Osteoblast (primary cell): ENCODE results near the gene MEIS1. TPM values are rescaled to one million over a fixed set of nuclear protein-coding genes. Genes with fewer than 3 reads are reported as not detected.

ENCODE experiments used
- DNase-seq: peaks from one replicate; pipeline ENCODE4 v3.0.0; 2011; ENCODE audit warnings: low spot score, mixed read lengths; ENCODE audit not compliant: insufficient read length; ENCODE audit errors: missing footprints
- H2AFZ ChIP-seq: 2 replicates; pipeline ENCODE4 v1.6.0; 2011; ENCODE audit warnings: mild to moderate bottlenecking, low read length
- H3K27ac ChIP-seq: 2 replicates; pipeline ENCODE4 v1.5.1; 2011; ENCODE audit warnings: mild to moderate bottlenecking, low read depth, low read length, moderate library complexity
- H3K27me3 ChIP-seq: 2 replicates; pipeline ENCODE4 v1.6.0; 2012; ENCODE audit warnings: mild to moderate bottlenecking, control low read depth, inconsistent platforms, low read length, moderate library complexity; ENCODE audit not compliant: insufficient read depth
- H3K36me3 ChIP-seq: 2 replicates; pipeline ENCODE4 v1.5.1; 2011; ENCODE audit warnings: mild to moderate bottlenecking, low read length, control low read depth, moderate library complexity; ENCODE audit not compliant: insufficient read depth
- H3K4me1 ChIP-seq: 2 replicates; pipeline ENCODE4 v1.5.1; 2011; ENCODE audit warnings: mild to moderate bottlenecking, low read length, control low read depth, moderate library complexity; ENCODE audit not compliant: insufficient read depth
- H3K4me2 ChIP-seq: 2 replicates; pipeline ENCODE4 v1.6.0; 2011; ENCODE audit warnings: mild to moderate bottlenecking, low read length; ENCODE audit not compliant: insufficient read depth
- H3K4me3 ChIP-seq: fragments of 200-600 bp; sonication (generic); 3 replicates; pipeline ENCODE4 v1.5.1; 2012; ENCODE audit warnings: mild to moderate bottlenecking, low read length, inconsistent platforms; ENCODE audit not compliant: insufficient read depth
- H3K79me2 ChIP-seq: 2 replicates; pipeline ENCODE4 v1.6.0; 2012; ENCODE audit warnings: mild to moderate bottlenecking, low read length, control low read depth, inconsistent platforms; ENCODE audit not compliant: insufficient read depth
- H3K9me3 ChIP-seq: 2 replicates; pipeline ENCODE4 v1.5.1; 2011; ENCODE audit warnings: low read depth, low read length, control low read depth
- H4K20me1 ChIP-seq: 2 replicates; pipeline ENCODE4 v1.6.0; 2012; ENCODE audit warnings: mild to moderate bottlenecking, low read length, control low read depth; ENCODE audit not compliant: insufficient read depth
- CTCF ChIP-seq: IDR thresholded peaks from 2 replicates; pipeline ENCODE4 v1.5.1; 2011; ENCODE audit warnings: mild to moderate bottlenecking, low read depth, low read length, moderate library complexity; ENCODE audit errors: extremely low read depth
- total RNA-seq: library from RNA; depleted of rRNA; stranded (reverse); fragments of >200 nt; gene quantifications from 2 replicates; pipeline ENCODE4 v1.2.3, GENCODE V29; 2012

MEIS1 gene
- total RNA-seq, 1 donor = 11.9 TPM

DNA sequence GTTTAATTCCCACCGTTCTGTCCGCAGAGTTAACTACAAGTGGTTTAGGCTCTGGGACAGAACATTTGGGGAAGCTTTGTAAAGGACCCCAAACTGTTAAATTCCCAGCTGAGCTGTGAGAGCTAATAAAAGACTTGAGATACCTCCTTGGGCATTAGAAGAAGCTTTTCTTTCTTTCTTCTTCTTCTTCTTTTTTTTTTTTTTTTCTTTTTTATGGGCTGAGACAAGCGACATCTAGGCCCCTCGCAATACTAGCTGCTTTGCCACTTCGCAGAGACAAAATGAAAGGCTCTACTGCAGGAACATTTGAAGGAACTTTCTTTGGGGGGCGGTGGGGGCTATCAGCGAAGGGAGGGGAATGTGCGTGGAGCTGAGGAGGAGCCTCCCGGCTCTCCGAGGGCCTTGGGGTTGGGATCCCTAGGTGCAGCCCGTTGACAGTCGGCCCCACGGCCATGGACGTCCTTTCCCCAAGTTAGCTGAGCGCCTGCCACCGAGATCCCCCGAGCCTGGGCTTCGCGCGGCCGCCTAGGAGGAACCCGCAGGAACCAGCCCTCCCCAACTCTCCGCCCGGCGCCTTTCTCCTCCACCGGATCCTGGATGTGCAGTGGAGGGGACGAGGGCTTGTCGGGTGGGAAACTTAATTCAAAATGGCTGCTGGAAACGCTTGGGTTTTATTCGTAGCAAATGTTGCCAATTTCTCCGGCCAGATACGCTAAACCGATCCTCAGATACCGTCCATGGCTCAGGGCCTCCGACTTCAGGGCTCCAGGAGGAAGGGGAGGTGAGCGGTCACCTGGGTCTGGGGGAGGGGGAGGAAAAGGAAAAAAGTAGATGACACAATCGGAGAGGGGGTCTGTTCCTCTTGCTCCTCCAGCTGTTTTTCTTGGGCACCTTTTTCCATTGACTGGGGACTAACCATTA is 4.2 kb downstream of the MEIS1 start:
- H3K36me3 ChIP-seq = peaks cover 17% of the 10 kb centered on the region
- no peak for TF ChIP-seq CTCF
- DNase-seq = peak; percentile 84
- H3K4me2 ChIP-seq = peak overlapping the region; percentile 100
- peak overlapping the region; percentile 89 for H2AFZ ChIP-seq
- no peaks in the 10 kb centered on the region for H3K9me3 ChIP-seq
- H3K79me2 ChIP-seq = peaks cover 51% of the 10 kb centered on the region
- H3K4me1 ChIP-seq = peaks cover 21% of the 10 kb centered on the region
- no peaks in the 10 kb centered on the region for H4K20me1 ChIP-seq
- no peaks in the 10 kb centered on the region for H3K27me3 ChIP-seq
- H3K4me3 ChIP-seq = peak overlapping the region; percentile 86
- peak overlapping the region; percentile 86 for H3K27ac ChIP-seq

DNA sequence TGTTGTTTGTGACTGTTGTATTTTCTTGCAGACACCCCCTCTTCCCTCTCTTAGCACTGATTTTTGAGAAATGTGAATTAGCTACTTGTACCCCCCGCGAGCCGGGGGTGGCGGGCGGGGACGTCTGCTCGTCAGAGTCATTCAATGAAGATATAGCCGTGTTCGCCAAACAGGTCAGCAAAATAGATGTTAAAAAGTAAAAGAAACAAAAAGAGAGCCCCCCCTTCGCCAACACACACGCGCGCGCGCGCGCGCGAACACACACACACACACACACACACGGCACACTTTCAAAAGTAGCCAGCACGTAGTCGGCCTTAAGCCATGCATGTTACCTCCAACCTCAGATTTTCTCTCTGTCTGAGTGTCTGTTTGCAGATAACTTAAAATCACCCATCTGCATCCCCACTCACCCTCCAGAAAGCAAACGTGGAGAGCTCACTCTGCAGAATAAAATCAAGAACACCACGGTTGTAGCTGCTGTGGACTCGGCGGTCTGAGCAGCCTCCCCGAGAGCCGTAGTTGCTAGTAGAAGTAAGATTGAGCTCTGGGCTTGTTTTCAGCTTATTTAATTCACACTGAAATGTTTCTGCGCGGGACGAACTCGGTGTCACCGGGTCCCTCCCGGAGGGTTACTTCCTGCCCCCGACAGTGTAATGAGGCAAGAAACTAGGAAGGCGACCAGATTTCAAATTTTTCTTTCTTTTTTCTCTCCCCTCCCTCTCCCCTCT is 5.1 kb downstream of the MEIS1 start:
- peak overlapping the region; percentile 86 for H3K4me3 ChIP-seq
- H3K9me3 ChIP-seq = no peaks in the 10 kb centered on the region
- H3K27me3 ChIP-seq = no peaks in the 10 kb centered on the region
- TF ChIP-seq CTCF = no peak
- H3K4me1 ChIP-seq = peaks cover 21% of the 10 kb centered on the region
- DNase-seq = peak; percentile 83
- no peaks in the 10 kb centered on the region for H4K20me1 ChIP-seq
- peaks cover 23% of the 10 kb centered on the region for H3K36me3 ChIP-seq
- peak overlapping the region; percentile 100 for H3K4me2 ChIP-seq
- peak overlapping the region; percentile 89 for H2AFZ ChIP-seq
- peaks cover 51% of the 10 kb centered on the region for H3K79me2 ChIP-seq
- H3K27ac ChIP-seq = peak overlapping the region; percentile 86

DNA sequence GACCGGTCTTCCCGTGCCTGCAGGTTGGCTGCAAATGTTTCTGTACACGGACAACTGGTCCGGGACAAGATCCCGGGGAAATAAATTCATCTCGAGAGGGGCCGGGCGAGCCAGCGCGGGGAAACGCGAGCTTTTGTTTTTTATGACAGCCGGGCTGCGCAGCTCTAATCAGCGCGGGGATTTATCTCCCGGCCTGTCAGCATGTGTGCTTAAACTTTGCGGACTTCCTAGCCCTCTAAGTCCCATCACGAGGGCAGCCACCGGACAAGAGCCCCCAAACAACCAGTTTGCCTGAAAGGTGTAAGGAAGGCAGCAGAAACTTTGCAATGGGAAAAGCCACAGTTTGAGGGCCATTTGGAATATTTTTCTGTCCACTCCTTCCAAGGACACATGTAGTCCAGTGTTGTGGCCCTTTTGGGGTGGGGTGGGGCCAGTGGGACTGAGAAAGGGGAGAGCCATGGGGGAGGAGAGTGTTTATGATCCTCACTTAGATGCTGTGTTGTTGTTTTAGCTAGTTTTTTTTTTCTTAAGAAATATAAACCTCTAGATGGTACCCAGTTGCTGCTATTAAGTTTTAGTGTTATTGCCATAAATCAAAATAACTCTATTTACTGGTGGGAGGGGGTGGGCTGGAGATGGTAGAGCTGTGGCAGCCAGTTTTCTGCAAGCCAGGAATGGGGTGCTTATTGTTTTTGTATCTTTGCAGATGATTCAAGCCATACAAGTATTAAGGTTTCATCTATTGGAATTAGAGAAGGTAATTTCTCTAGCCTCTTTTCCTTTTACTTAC is 6.0 kb downstream of the MEIS1 start:
- Histone ChIP-seq H3K4me1 (peaks cover 21% of the 10 kb centered on the region), H3K27ac (no peak overlapping the region), H3K4me3 (peak overlapping the region; percentile 86), H4K20me1 (no peaks in the 10 kb centered on the region), H3K27me3 (no peaks in the 10 kb centered on the region), H2AFZ (peak overlapping the region; percentile 77), H3K79me2 (peaks cover 46% of the 10 kb centered on the region), H3K9me3 (no peaks in the 10 kb centered on the region), H3K36me3 (peaks cover 27% of the 10 kb centered on the region), H3K4me2 (peak overlapping the region; percentile 100)
- no peak for TF ChIP-seq CTCF
- peak; percentile 93 for DNase-seq
